ENCODE results near the gene RNF157.
A peak's percentile ranks its signal among the peaks of the same experiment; 100 is the strongest.

RNF157 gene

DNA sequence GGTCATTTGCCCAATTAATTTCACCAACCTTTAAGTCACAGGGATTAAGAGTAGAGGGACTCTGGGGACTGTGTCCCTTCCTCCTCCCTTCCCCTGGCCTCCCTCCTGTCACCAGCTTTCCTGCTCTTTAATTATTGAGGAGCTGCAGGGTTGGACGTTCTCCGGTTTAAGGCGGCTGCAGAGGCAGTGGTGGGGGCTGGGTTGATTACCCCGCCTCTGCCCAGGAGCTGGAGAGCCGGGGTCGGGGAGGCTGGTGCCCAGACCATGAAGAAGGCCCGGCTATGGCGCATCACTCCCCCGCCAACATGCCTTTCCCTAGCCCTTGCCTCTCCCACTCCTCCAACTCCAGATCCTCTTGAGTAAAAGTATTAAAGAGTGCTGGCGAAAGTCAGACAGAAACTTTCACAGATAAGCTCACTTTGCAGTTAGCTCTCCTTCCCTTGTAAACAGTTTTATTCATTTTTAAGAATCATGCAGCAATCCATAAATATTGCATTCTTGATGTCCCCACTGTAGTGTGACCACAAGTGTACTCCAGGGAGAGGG is 98.2 kb downstream of the RNF157 start:
- no peaks in the 10 kb centered on the region for H3K36me3 ChIP-seq (ENCODE audit: insufficient read depth, low read length)
- H3K27ac ChIP-seq: peak overlapping the region; percentile 88
- DNase-seq (ENCODE audit: low read depth, low spot score): no peak
- no peaks in the 10 kb centered on the region for H3K9me3 ChIP-seq (ENCODE audit: low read depth, low read length)
- TF ChIP-seq FOXP2 (optimal IDR thresholded peaks at IDR 0.05; ENCODE audit: control extremely low read depth, extremely low read length, insufficient read depth) (no peak), EZH2 (IDR thresholded peaks at IDR 0.05) (no peak), POLR2AphosphoS5 (IDR thresholded peaks at IDR 0.05; ENCODE audit: borderline replicate concordance, low read depth, low read length) (no peak)
- H3K4me3 ChIP-seq: peak overlapping the region; percentile 84
- peak overlapping the region; percentile 87 for H3K9ac ChIP-seq (ENCODE audit: insufficient read length)

GRCh38 chr17:76141212-76142038 is 98.9 kb downstream of the RNF157 start, which contains the start of gene FOXJ1:
FOXJ1 (minus strand) TSS chr17:76141245; CDS start chr17:76140395, 850 bp downstream.
- H3K4me3 ChIP-seq: peak within 1 kb of the TSS; percentile 84
- no peaks in the 10 kb centered on the region for H3K36me3 ChIP-seq (ENCODE audit: insufficient read depth, low read length)
- no peaks in the 10 kb centered on the region for H3K9me3 ChIP-seq (ENCODE audit: low read depth, low read length)
- peak; percentile 55 for DNase-seq (ENCODE audit: low read depth, low spot score)
- H3K27ac ChIP-seq: peak within 1 kb of the TSS; percentile 88
- peak within 1 kb of the TSS; percentile 87 for H3K9ac ChIP-seq (ENCODE audit: insufficient read length)
- peak; percentile 53; the same call in 1 of the 2 replicates for TF ChIP-seq POLR2AphosphoS5 (IDR thresholded peaks at IDR 0.05; ENCODE audit: borderline replicate concordance, low read depth, low read length)
- TF ChIP-seq FOXP2 (optimal IDR thresholded peaks at IDR 0.05; ENCODE audit: control extremely low read depth, extremely low read length, insufficient read depth): peak; percentile 88
- no peak for TF ChIP-seq EZH2 (IDR thresholded peaks at IDR 0.05)

- no peak for DNase-seq (ENCODE audit: low read depth, low spot score)
- Histone ChIP-seq H3K27ac (no peak overlapping the region), H3K36me3 (ENCODE audit: insufficient read depth, low read length) (no peaks in the 10 kb centered on the region), H3K9me3 (ENCODE audit: low read depth, low read length) (no peaks in the 10 kb centered on the region), H3K4me3 (peak overlapping the region; percentile 84), H3K9ac (ENCODE audit: insufficient read length) (no peak overlapping the region)
- TF ChIP-seq EZH2 (IDR thresholded peaks at IDR 0.05) (no peak), FOXP2 (optimal IDR thresholded peaks at IDR 0.05; ENCODE audit: control extremely low read depth, extremely low read length, insufficient read depth) (no peak), POLR2AphosphoS5 (IDR thresholded peaks at IDR 0.05; ENCODE audit: borderline replicate concordance, low read depth, low read length) (no peak)
Measured at GRCh38 chr17:76140661-76141211, 99.6 kb downstream of the RNF157 start.

GRCh38 chr17:76139801-76140660 is 100.3 kb downstream of the RNF157 start:
- Histone ChIP-seq H3K27ac (no peak overlapping the region), H3K9ac (ENCODE audit: insufficient read length) (no peak overlapping the region), H3K36me3 (ENCODE audit: insufficient read depth, low read length) (no peaks in the 10 kb centered on the region), H3K4me3 (no peak overlapping the region), H3K9me3 (ENCODE audit: low read depth, low read length) (no peaks in the 10 kb centered on the region)
- no peak for DNase-seq (ENCODE audit: low read depth, low spot score)
- TF ChIP-seq POLR2AphosphoS5 (IDR thresholded peaks at IDR 0.05; ENCODE audit: borderline replicate concordance, low read depth, low read length): no peak
- no peak for TF ChIP-seq EZH2 (IDR thresholded peaks at IDR 0.05)
- TF ChIP-seq FOXP2 (optimal IDR thresholded peaks at IDR 0.05; ENCODE audit: control extremely low read depth, extremely low read length, insufficient read depth): no peak

DNA sequence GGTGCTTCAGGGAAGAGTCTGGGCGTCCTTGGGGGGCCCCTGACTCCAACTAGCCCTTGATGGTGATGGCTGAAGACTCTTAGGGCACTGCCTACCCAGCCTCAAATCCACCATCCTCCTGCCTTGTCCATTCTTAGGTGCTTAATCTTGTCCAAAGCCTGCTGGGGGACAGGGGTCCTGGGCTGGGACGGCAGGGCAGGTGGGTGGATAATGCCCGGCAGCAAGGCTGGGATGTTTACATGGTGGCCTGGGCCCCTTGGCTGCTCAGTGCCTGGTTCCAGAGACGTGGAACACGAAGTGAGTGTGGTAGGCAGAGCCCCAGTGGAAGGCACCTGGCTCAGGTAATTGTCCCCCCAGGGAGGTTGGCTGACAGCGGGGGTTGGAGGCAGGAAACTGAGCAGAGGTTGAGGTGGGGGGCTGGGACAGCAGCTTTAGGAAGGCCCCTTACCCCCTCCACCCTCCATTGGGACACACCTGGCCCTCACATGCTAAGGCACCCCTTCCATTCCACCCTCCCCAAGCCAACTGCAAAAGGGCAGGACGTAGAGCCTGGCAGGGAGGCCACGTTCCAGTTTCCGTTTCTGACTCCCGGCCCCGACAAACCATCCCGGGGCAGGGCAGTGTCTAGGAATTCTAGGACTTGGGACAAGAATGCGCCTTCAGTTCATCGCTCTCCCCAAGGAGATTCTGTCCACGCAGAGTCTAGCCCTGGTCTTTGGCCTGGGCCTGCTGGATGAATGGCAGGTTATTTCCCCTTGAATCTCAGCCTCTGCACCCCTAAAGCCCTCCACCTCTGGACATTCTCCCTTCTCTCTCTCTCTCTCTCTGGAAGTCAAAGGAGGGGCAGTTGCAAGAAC is 101.2 kb downstream of the RNF157 start:
- Histone ChIP-seq H3K9ac (ENCODE audit: insufficient read length) (no peak overlapping the region), H3K9me3 (ENCODE audit: low read depth, low read length) (no peaks in the 10 kb centered on the region), H3K4me3 (no peak overlapping the region), H3K27ac (no peak overlapping the region), H3K36me3 (ENCODE audit: insufficient read depth, low read length) (no peaks in the 10 kb centered on the region)
- DNase-seq (ENCODE audit: low read depth, low spot score): no peak
- TF ChIP-seq EZH2 (IDR thresholded peaks at IDR 0.05): no peak
- no peak for TF ChIP-seq POLR2AphosphoS5 (IDR thresholded peaks at IDR 0.05; ENCODE audit: borderline replicate concordance, low read depth, low read length)
- TF ChIP-seq FOXP2 (optimal IDR thresholded peaks at IDR 0.05; ENCODE audit: control extremely low read depth, extremely low read length, insufficient read depth): no peak

DNA sequence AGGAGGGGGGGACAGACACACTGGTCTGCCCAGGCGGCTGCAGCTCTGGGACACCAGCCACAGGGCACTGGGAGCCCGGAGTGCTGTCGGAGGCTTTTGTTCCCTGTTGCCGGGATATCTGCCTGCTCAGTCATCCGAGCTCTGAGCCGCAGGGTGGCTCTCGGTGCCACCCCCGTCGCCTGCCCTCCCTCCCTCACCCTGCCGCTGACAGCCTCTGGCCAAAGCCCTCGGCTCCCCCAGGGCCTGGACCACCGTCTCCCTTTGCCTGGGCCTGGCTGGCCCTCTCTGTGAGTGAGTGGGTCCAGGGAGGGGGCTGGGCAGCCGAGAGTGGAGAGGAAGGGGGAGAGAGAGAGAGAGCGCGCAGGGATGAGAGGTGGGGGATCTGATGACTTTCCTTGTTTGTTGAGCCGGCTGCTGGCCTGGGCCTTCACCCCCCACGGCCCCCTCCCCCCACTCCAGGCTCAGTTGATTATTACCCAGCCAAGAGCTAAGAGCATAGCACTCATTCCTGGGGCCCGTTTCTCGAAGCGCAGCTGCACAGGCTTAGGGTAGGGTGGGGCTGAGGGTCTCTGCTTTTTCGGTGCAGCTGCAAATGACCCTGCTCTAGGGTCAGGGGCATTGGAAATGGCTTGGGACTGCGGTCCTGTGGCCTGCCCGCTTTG is 101.9 kb downstream of the RNF157 start:
- Histone ChIP-seq H3K36me3 (ENCODE audit: insufficient read depth, low read length) (no peaks in the 10 kb centered on the region), H3K4me3 (no peak overlapping the region), H3K9ac (ENCODE audit: insufficient read length) (no peak overlapping the region), H3K27ac (no peak overlapping the region), H3K9me3 (ENCODE audit: low read depth, low read length) (no peaks in the 10 kb centered on the region)
- TF ChIP-seq FOXP2 (optimal IDR thresholded peaks at IDR 0.05; ENCODE audit: control extremely low read depth, extremely low read length, insufficient read depth) (no peak), POLR2AphosphoS5 (IDR thresholded peaks at IDR 0.05; ENCODE audit: borderline replicate concordance, low read depth, low read length) (no peak), EZH2 (IDR thresholded peaks at IDR 0.05) (no peak)
- no peak for DNase-seq (ENCODE audit: low read depth, low spot score)
